GM19395 (cell line): Measurements from ENCODE around the gene RABGAP1.
A peak's percentile ranks its signal among the peaks of the same experiment; 100 is the strongest.
"Not testable (repeated sequence)": the region's sequence is repeated elsewhere in the genome, so short reads cannot be mapped to it uniquely, and the experiment has no call there.

ENCODE experiments used
- ATAC-seq: cut with Tn5 transposase; IDR thresholded peaks from one replicate; pipeline ENCODE4 v1.9.1; 2021; ENCODE audit warnings: mild to moderate bottlenecking, moderate library complexity; ENCODE audit not compliant: unreplicated experiment

The RABGAP1 gene

DNA sequence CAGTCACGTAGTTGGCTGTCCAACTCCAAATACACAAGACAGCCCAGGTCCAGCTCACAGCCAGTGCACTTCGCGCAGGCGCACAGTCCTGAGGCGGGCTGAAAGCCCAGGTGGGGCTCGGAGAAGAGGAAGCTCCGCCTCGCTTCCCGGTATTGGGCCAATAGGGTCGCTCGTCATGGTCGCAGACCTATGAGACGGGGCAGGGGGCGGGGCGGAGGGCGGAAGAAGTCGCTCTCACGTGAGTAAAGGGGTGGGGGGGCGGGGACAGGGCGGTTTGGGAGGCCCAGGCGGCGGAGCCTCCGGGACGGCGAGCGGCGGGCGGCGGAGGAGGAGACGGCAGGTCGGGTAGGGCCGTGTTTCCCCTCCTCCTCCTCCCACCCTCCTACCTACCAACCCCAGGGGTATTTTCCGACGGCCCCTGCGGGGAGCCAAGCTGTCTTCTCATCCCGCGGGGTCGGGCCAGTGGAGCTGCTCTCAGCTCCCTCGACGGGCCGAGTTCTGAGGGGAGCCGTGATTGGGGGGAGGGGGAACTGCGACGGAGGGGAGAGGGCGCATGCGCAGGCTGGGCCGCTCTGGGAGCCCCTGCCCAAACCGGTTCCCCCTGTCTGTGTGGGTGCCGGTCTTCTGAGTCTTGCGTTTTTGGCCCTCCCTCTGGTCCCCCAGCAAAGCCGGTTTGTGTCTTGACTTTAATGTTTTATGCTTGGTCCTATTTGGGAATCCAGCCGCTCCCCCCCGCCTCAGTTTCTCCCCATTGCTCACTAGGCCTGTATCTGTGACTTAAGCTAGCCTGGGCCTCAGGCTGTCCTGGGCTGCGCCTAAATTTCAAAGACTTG, at the start of gene RABGAP1:
Gene RABGAP1, plus strand, starts transcription at position 272 of the 833 bp plus-strand sequence. CDS start 16,040 bp downstream, outside the sequence.
- ATAC-seq = peak; percentile 97

DNA sequence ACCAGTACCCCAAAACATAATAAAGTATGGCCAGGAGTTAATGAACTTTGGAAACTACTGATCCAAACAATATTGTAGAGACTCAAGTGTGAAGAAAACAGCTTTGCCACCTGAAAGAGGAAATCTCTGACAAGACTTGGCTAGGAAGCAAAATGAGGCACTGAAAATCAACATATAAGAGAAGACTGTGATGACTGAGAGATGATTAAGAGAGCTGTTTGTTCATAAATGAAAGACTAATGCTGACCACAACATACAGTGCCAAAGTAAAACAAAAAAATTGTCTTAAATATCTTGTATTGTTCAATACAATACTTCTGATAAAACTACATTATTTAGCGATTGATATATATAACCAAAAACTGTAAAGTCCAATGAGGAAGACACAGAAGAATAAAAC, 42.9 kb upstream of the RABGAP1 start:
- no peak for ATAC-seq

DNA sequence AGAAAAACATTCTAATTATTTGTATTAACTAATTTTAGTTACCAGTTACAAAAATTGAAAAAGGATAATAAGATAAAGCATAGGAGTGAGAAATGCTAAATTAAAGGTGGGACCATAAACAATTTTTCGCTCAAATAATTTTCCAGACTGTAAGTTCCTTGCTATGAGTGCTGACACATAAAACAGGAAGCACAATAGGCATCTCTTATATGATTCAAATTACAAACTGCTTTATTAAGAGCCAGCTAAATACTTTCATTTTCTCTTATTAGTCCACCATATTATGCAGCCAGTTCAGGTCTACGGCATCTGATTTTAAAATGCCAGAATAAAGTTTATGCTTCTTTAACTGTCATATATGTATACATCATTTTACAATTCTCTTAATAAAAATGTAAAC, 40.0 kb upstream of the RABGAP1 start:
- no peak for ATAC-seq

DNA sequence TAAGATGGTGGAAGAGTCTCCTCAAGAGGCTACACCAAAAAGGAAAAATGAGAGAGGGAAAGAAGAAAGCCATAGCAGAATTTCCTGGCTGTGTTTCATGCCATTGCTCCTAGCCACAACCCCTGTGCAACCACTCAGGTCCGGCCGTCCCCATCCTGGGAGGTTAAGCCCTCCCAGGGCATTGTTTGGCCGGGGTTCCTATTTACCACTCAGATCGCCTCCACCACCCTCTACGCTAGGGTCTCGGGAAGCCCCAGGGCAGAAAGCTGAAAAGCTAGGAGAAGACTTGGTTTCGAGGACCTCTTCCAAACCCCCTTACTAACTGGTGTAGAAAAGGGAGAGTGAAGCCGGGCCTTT, 36.4 kb upstream of the RABGAP1 start:
- peak; percentile 27 for ATAC-seq

DNA sequence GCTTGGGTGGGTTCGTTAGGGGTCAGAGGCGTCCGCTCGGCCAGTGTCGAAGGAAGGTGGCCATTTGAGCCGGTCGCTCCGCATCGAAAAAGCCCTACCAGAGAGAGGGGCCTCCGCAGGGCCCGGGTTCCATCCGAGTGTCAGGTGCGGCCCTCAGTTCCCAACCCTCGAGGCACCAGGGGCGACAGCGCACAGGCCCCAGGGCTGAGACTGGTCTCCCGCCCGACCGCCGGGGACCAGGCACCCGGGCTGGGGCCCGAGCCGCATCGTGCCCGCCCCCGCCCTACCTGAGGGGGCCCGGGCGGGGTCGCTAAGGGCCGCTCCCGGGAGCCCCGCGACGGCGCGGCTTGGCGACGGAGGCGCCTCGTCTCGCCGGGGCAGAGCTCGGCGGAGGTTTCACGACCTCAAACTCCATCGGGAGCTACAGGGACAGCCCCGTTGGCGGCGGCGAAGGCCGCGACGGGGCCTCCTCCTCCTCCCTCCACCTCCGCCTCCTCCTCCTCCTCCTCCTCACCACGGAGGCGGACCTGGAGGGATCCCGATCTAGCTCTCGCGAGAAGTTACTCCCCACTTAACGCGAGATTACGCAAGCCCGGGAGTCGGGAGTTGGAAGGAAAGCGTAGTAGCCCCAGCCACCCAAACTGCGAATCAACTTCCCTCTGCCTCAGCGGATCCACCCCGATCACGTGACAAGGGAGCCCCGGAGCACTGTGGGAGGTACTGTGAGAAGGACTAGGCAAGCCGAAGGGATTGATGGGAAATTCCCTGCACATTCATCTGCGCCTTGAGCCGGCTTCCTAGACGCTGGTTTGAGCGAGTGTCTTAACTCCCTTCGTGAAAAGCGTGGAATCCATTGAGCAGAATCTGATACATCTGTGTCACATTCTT, 35.8 kb upstream of the RABGAP1 start, which contains the start of gene RC3H2:
Gene RC3H2, minus strand, starts transcription at position 537 of the 888 bp plus-strand sequence. CDS start 7,850 bp downstream, outside the sequence.
- peak; percentile 85 for ATAC-seq

DNA sequence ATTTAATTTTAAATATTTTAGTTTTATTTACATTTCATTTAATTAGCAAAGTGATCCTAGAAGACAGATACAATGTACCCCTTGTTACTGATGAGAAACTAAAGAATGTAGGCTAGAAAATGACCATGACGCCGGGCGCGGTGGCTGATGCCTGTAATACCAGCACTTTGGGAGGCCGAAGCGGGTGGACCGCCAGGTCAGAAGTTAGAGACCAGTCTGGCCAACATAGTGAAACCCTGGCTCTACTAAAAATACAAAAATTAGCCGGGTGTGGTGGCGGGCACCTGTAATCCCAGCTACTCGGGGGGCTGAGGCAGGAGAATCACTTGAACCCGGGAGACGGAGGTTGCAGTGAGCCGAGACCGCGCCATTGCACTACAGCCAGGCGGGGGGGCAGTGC, 34.7 kb upstream of the RABGAP1 start:
- ATAC-seq = not testable (repeated sequence)

DNA sequence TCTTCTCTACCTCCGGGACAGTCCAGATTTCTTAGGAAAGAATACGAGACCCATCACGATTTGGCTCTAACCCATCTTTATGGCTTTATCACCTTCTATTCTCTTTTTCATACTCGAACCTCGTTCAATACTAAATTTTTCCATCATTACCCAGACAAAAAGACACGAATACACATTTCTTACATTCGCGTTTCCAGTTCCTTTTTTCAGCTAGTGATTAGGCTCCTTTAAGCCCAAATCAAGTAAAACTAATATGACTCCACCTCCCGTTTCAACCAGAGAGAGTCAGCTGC, 28.2 kb upstream of the RABGAP1 start:
- ATAC-seq = no peak

DNA sequence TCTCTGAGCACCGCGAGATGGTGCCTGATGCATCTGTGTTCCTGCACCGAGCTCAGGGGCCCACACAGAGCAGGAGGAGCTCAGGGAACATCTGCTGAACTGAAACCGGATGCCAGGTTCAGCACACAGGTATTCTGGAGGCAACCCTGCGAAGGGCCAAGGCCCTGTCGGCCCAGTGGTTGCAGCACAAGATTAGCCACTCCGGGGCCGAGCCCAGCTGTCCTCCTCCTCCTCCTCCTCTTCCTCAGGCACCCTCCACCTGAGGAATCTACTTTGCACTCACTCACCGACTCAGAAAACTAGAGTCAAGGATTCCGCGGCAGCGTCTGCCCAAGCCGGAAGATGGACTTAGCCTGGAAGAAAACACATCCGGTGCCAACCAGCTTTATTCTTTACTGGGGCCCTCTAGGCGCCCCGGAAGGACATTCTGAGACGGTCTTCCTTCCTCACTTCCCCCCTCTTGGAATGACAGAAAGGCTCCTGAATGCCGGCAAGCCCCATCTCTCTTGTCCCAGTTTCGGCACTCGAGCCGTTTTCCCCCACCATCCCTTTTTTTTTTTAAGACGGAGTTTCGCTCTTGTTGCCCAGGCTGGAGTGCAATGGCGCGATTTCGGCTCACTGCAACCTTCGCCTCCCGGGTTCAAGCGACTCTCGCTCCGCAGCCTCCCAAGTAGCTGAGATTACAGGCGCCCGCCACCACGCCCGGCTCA, 27.7 kb upstream of the RABGAP1 start, which contains the start of gene ZBTB6:
Gene ZBTB6, minus strand, starts transcription at position 360 of the 710 bp plus-strand sequence. CDS start 1,251 bp downstream, outside the sequence.
- peak; percentile 99 for ATAC-seq

DNA sequence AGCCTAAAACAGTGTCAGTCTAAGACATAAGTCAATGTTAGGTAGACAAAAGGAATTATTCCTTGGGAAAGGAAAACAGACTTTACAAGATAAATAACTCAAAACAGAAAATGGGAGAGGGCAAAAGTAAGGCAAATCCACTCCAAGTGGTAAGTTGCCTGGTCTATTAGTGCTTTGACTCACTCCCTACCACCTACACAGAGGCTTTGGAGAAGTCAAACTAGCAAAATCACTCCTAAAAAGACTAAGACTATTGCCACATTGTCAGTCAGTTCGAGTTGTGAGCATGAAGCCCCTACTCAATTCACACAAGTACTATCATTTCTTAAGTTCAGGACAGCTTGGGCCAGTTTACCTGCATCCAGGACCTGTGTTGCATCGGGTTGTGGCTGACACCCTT, 22.5 kb upstream of the RABGAP1 start:
- no peak for ATAC-seq

DNA sequence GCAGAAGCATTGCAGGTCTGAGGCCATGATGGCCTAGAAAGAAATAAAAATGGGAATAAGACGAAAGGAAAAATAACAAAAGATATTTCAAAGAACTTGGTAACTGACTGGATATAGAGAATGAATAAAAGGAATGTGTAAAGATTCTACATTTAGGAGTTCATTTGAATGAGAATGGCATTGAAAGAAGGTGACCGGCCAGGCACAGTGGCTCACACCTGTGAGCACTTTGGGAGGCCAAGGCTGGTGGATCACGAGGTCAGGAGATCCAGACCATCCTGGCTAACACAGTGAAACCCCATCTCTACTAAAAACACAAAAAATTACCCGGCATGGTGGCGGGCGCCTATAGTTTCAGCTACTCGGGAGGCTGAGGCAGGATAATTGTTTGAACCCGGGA, 18.1 kb upstream of the RABGAP1 start:
- no peak for ATAC-seq

DNA sequence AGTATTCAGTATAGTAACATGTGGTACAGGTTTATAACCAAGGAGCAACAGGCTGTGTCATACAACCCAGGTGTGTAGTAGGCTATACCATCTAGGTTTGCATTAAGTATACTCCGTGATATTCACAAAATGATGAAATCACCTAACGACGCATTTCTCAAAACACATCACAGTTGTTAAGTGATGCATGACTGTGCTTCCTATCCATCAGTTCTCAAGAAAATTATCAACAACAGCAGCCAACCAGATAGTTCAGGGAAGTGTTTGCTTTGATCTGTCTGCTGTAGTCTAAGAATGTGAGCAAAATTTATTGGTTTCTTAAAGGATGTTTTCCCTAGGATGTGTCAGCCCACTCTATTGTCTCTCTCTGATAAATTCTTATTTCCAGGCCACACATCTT, 16.9 kb upstream of the RABGAP1 start:
- no peak for ATAC-seq

DNA sequence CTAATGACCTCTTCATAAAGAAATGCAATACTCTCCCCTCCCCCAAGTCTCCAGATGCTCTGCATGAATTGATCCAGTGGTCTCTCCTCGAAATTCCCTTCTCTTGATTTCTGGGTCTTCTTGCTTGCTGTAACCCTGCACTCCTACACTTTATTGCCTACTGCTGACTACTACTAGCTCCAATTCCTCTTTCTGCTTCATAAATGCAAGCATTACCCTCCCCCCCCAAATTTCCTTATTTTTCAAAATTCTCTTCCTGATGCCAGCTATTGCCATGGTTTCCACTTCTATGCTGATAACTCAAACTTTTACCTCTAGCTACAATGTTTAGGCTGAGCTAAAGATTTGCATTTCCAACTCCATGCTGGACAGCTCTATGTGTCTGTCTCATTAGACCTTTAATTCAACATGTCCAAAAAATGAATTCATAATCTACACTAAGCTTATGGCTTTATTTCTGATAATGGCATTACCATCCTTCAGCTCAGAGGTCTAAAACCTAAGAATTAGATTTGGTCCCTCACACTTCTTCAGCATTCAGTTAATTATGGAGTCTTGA, 10.9 kb upstream of the RABGAP1 start:
- ATAC-seq = no peak

DNA sequence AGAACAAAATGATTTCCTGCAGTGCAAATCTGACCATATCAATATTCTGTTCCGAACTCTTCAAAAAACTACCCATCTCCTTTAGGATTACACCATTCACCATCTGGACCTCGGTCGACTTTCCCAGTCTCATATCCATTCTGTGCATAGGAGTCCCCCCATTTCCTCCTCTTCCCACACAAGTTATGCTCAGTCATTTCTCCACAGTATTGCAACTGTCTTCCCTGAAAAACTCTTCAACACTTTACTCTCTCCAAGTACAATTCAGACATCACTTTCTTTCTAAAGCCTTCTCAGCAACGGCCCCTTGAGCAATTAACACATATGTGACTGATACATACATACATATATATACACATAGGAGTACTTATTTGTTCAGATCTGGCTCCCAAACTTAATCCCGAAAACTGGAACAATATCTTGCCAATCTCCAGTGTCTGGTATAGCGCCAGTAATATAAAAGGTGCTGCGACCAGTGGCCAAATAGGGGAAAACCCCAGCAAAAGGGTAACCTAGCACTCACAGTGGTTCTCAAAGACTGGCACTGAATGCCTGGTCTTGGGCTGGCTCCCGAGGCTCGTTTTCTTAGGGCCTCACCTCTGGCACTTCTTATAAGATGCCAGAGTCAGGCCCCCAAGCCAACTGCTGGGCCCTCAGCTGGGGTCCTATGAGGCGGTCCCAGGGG, 10.1 kb upstream of the RABGAP1 start:
- peak; percentile 45 for ATAC-seq

DNA sequence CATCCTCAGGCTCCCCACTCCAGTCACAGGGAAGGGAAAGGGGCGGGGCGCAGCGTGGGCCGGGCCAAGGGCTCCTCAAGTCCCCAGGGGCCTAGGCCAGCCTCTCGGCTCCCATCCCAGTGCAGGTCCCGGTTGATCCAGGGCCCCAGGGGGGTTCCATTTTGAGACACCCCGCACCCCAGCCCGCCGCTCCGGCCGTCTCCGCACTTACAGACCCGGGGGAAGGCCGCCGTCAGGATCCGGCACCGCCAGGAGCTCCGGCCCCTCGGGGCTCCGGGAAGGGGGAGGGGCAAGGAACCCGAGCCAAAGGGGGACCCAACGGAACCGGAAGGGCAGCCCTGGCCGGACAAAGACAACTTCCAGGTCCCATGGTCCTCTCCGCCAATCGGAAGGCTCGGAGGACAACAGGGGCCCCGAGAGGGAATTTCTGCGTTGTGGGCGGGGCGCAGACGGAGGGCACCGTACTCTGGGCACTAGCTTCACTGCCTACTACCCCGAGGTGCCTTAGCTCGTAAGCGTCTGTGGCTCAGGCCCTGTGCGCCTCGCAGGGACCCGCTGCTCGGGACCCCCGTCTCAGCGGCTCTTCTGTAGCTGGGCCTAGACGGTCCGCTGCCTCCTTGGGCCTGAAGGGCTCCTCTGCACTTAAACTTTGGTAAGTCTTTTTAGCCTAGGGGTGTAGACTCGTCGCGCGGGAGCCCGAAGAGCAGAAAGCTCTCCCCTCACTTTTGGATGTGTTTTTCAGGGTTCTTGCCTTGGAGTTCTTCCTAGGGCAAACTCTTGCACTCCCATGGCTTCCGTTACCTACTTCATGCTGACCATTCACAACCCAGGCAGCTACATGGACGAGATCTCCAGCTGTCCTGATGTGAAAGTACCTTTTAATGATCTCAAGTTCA, 9.3 kb upstream of the RABGAP1 start, which contains the start of gene ZBTB26:
Gene ZBTB26, minus strand, starts transcription at position 287 of the 896 bp plus-strand sequence. CDS start 11,578 bp downstream, outside the sequence.
- ATAC-seq = peak; percentile 96

DNA sequence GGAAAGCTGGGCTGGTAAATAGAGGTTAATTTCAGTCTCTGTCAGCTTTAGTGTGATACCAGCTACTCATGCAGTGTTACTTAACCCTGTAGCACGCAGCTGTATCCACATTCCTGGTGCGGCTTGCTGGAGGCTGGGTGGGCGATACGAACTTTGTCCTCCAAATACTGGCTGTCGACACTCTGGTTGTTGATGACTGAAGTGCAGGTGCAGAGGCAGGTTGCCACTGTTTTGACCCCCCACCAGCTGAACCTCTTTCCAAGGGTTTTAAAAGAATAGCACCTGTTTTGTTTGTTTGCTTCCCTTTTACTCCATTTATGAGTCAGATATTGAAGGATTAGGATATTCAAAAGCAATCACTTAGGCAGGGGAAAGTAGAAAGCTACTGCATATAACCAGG, 4.4 kb upstream of the RABGAP1 start:
- ATAC-seq = no peak

DNA sequence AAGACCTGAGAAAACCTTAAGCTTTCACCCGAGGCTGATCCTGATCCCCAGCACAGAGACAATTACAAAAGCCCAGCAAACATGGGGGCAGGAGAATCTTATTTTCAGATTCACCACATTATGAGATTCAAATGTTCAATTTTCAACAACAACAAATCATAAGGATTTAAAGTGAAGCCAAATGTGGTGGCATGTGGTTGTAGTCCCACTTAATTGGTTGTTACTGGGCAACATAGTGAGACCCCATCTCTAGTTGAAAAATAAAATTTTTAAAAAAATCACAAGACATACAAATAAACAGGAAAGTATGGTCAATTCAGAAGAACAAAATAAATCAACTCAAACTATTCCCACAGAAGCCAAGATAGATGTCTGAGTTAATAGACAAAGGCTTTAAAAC, 3.9 kb upstream of the RABGAP1 start:
- ATAC-seq = no peak

DNA sequence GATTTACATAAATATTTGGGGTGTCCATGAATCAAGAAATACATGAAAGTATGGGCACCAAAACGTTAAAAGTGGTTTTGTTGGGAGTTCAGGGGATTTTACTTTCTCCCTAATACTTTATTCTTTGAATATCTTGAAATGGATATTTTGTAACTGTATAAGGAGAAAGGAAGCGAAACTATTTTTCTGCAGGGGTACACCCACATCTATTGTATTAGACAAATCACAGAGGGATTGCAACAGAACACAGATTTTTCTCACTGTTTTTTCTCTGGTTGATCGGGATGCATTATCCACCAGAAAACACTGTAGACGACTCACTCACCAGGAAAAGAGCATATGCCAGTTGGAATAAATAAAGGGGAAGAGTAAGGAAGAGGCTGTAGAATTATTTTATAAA, 1.2 kb upstream of the RABGAP1 start:
- no peak for ATAC-seq

DNA sequence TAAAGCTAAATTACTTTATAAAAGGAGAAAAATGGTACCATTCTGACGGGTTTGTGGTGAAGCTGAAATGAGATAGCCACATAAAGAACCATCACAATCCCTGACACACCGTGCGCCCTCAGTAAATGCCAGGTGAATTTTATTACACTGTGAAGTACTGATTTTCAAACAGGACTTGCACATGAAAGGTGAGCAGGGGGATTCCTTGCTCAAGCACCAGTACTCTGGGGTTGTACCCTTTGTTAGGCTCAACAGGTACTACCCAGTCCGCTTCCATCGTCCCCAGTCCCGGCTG, 419 bp upstream of the RABGAP1 start:
- peak; percentile 26 for ATAC-seq

DNA sequence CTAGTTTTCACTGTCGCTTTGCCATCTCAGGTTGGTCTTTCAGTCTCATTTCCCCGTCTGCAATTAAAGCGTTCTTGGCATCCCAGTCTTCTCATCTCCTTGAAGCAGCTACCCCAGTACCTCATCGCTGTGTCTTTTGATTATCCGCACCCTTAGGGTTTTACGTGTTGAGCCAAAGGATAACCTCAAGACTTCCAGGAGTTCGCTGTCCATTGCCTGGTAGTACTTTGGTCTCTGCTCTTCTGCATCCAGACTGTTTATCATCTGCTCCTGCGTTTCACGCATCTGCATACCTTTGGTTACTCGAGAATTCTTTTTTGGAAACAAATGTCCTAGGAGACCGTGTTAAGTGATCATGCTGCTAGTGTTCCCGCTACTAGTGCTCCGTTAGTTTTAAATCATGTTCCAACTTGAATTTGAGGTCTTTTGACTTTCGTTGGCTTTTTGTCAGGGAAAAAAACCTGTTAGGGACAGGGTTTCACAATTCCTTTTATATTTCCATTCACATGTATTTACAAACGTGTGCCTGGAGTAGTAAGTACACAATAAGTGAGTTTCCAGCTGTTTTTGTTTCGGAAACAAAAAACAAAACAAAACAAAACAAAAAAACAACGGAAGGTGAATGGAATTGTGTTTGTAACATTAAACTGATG, 888 bp downstream of the RABGAP1 start:
- no peak for ATAC-seq
